Measurements from ENCODE around the gene TMEM245.

- TF ChIP-seq EZH2 (IDR thresholded peaks at IDR 0.05; ENCODE audit: insufficient read depth, low read length): no peak
- TF ChIP-seq, protein P1, sequence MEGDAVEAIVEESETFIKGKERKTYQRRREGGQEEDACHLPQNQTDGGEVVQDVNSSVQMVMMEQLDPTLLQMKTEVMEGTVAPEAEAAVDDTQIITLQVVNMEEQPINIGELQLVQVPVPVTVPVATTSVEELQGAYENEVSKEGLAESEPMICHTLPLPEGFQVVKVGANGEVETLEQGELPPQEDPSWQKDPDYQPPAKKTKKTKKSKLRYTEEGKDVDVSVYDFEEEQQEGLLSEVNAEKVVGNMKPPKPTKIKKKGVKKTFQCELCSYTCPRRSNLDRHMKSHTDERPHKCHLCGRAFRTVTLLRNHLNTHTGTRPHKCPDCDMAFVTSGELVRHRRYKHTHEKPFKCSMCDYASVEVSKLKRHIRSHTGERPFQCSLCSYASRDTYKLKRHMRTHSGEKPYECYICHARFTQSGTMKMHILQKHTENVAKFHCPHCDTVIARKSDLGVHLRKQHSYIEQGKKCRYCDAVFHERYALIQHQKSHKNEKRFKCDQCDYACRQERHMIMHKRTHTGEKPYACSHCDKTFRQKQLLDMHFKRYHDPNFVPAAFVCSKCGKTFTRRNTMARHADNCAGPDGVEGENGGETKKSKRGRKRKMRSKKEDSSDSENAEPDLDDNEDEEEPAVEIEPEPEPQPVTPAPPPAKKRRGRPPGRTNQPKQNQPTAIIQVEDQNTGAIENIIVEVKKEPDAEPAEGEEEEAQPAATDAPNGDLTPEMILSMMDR (IDR thresholded peaks at IDR 0.05; ENCODE audit: insufficient read depth, low read depth, low read length): no peak
Observed at GRCh38 chr9:109043578-109043977, 76.2 kb downstream of the TMEM245 start.
